ENCODE measurements around the gene BORCS6.

- peak in 1 of 2 donors; percentile 61 for TF ChIP-seq POLR2A (IDR thresholded peaks at IDR 0.05)
- no peak for TF ChIP-seq CTCF (IDR thresholded peaks at IDR 0.05)
These were observed 36.4 kb downstream of the BORCS6 start for GRCh38 chr17:8153525-8153956.

Measured in Peyer's patch (tissue), 4 donors.